DOHH2 (cell line): ENCODE data around the gene CCDC38.

Source experiments
- EZH2phosphoT487 ChIP-seq: fragments of 200-600 bp; sonication (generic); IDR thresholded peaks from 2 replicates; pipeline ENCODE4 v1.6.1; 2017; ENCODE audit warnings: borderline replicate concordance, mild to moderate bottlenecking, antibody characterized with exemption, low read length, moderate library complexity, mixed read lengths
- TF ChIP-seq, protein P1 (sequence below): fragments of 200-600 bp; sonication (generic); IDR thresholded peaks from one replicate; pipeline ENCODE4 v1.5.1; 2014; ENCODE audit warnings: antibody characterized with exemption, mild to moderate bottlenecking, low read depth, low read length; ENCODE audit not compliant: poor library complexity, severe bottlenecking

DNA sequence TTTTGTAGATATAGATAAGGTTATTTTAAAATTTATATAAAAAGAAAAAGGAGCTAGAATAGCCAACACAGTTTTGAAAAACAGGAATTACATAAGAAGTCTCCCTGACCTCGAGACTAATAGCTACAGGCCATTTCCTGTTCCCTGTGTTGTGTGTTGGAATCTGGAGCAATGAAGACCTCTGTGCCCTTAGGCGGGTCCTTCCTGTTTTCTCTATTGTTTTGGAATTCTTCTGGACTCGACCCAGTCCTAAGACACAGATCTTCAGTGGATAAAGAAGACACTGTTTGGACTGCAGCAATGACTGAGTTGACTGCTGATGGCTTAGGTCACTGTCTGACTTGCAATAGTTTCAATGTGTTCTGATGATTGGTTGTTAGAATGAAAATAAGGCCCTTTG, 57.4 kb downstream of the CCDC38 start:
- TF ChIP-seq, protein P1, sequence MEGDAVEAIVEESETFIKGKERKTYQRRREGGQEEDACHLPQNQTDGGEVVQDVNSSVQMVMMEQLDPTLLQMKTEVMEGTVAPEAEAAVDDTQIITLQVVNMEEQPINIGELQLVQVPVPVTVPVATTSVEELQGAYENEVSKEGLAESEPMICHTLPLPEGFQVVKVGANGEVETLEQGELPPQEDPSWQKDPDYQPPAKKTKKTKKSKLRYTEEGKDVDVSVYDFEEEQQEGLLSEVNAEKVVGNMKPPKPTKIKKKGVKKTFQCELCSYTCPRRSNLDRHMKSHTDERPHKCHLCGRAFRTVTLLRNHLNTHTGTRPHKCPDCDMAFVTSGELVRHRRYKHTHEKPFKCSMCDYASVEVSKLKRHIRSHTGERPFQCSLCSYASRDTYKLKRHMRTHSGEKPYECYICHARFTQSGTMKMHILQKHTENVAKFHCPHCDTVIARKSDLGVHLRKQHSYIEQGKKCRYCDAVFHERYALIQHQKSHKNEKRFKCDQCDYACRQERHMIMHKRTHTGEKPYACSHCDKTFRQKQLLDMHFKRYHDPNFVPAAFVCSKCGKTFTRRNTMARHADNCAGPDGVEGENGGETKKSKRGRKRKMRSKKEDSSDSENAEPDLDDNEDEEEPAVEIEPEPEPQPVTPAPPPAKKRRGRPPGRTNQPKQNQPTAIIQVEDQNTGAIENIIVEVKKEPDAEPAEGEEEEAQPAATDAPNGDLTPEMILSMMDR = no peak
- TF ChIP-seq EZH2phosphoT487 = no peak
